Left renal cortex interstitium (tissue), 4 donors: Measurements from ENCODE around the gene CLCA1. TPM values are rescaled to one million over a fixed set of nuclear protein-coding genes. Genes with fewer than 3 reads are reported as not detected.

Experiments
- DNase-seq, 4 donors: peaks; one replicate each; pipeline ENCODE4 v3.0.0-alpha.2; 2013; ENCODE audit warnings: low read depth in 4 of 4, low spot score in 2 of 4, missing footprints in 1 of 4
- polyA plus RNA-seq, 4 donors: library from polyadenylated mRNA; unstranded; fragments of 120-200 nt; gene quantifications; one replicate each; pipeline ENCODE4 v1.2.1, GENCODE V29; 2013; ENCODE audit not compliant: insufficient read length in 4 of 4

Gene CLCA1, protein sequence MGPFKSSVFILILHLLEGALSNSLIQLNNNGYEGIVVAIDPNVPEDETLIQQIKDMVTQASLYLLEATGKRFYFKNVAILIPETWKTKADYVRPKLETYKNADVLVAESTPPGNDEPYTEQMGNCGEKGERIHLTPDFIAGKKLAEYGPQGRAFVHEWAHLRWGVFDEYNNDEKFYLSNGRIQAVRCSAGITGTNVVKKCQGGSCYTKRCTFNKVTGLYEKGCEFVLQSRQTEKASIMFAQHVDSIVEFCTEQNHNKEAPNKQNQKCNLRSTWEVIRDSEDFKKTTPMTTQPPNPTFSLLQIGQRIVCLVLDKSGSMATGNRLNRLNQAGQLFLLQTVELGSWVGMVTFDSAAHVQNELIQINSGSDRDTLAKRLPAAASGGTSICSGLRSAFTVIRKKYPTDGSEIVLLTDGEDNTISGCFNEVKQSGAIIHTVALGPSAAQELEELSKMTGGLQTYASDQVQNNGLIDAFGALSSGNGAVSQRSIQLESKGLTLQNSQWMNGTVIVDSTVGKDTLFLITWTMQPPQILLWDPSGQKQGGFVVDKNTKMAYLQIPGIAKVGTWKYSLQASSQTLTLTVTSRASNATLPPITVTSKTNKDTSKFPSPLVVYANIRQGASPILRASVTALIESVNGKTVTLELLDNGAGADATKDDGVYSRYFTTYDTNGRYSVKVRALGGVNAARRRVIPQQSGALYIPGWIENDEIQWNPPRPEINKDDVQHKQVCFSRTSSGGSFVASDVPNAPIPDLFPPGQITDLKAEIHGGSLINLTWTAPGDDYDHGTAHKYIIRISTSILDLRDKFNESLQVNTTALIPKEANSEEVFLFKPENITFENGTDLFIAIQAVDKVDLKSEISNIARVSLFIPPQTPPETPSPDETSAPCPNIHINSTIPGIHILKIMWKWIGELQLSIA
- under 1 TPM in 1 of 4 donors, not detected in 3; 0.07 TPM for polyA plus RNA-seq

- DNase-seq = no peak
These were observed at the start of gene CLCA1 for GRCh38 chr1:86468501-86468977. TSS of gene CLCA1 (plus strand) at chr1:86468927. CDS start at chr1:86468972, 45 bp downstream.

DNA sequence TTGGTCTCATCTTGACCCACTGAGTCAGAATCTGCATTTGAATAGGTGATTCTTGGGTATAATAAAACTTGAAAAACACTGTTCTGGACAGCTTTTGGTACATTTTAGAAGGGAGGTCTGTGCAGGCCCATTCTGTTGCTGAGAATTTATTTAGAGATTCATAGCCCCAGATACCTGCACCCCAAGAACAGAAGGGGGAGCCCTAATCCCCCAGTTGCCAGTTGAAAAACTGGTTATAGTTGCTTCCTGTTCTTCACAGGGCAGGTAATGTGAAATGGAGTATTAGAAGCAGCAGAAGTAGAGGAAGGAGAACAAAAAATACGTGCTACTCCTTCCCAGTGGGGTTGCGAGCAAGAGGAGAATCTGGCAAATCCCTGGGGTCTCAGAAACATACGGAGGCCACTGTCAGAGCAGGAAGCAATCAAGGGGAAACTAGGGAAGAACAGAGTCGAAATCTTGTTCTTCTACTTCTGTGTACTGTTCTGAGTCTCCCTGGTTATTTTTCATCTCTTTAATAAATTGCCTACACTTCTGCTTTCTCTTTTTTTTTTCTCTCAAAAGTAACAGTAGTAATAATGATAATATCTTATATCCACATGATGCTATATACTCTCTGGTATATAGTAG, 49.3 kb upstream of the CLCA1 start:
- no peak for DNase-seq

DNA sequence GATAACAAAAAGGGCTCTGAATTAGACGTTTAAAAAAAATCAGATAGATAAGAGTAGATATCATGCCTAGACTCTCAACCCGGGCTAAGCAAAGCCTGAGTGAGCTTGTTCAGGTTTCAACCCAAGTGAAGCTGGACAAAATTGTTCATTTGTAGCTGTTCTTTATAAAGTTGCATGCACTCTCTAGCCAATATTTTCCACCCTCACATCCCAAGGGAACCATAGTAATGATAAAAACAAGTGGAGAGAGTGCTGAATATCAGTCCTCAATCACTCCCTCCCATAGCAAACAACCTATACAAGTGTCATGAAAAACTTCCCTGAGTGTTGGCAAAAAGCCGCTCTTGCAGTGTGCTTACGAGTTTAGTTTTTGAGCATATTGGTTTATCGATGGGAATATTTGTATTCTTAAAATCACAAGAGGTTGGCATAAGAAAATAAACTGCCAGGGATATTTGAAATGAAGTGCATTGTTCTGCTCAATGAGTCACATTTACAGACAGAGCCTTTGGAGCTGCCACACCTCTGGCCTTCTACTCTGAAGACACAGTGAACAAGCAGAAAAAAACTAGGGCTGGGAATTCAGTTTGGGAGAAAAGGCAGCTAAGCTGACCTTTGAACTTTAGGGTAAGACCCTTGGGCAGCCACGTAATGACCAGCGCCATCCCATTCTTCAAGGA, 47.0 kb upstream of the CLCA1 start:
- no peak for DNase-seq

DNA sequence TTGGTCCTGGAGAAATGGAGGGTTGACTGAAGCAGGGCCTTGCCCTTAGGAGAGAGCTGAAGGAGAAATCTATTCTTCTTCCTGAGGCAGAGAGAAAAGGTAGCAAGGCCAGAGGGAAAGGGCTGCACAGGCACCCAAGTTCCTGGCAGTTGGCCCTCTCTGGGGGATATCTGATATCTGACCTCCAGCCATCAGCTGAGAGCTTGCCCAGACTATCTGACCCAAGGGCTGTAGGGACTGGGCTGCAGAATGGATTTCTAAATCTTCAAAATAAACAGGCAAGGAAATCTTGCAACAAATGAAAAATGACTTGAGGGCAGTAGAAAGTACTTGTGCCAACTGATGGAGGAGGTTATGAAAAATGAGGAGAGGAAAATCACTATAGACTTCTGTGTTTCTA, 45.3 kb upstream of the CLCA1 start:
- DNase-seq = no peak

DNA sequence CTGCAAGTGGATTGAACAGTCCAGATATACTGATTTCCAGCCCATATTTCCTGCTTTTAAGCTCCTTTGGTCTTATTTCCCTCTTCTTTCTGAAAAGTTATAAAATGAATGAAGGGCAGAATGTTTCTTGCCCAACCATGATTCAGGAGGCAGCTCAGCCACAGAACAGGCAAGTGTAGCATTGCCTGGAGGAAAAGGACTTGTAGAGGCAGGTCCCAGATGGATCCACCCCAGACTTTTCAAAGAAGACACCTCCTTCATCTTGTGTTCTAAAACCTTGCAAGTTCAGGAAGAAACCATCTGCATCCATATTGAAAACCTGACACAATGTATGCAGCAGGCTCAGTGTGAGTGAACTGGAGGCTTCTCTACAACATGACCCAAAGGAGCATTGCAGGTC, 44.9 kb upstream of the CLCA1 start, which contains the start of gene CLCA2:
TSS of gene CLCA2 (plus strand) at position 299 of the 400 bp plus-strand sequence. CDS start at position 376, 77 bp downstream.
- no peak for DNase-seq

DNA sequence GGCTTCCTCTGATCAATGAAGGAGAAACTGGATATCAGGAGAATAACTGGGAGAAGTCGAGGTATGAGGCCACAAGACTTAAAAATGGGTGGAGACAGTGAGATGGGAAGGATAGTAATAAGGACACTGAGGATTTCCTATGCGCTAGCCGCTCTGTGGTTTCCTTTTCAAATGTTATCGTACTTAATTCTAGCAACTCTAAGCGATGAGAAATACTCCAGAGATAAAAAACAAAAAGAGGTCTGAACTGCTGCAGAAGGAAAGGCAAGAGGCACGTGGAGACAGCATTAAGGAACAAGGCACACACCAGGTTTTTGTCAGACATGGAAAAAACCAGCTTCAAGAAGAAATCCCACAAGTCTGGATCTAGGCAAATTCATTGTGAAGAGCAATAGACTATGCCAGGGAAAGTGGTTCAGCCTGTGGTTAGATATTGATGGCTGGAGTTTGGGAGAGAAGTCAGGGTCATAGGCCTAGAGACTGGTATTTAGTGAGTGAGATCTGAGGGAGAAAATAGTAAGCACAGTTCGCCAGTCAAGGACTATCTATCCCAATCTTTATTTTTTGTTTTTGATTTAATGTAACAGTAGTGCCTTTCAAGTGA, 39.5 kb upstream of the CLCA1 start:
- DNase-seq = no peak

- DNase-seq = no peak
These were observed 38.9 kb upstream of the CLCA1 start for GRCh38 chr1:86429835-86430234.

- no peak for DNase-seq
These were observed 38.4 kb upstream of the CLCA1 start for GRCh38 chr1:86430376-86430775.

DNA sequence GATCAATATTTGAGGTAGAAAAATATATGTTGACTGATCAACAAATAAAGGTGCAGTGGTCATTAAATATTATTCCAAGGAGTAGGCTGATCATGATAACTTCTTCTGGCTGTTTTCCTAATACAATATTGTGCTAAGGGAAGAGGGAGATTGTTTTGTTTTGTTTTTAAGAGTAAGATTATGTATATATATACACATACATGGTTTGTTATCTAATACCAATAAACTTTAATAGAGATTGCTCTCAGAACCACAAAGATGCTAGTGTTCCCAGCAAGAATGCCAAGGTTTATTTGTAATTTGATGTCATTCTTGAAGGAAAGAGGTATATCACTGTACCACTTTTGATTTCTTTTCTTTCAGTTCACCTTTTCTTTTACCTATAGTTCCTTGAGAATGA, 34.7 kb upstream of the CLCA1 start:
- no peak for DNase-seq

GRCh38 chr1:86435327-86435726, 33.4 kb upstream of the CLCA1 start:
- DNase-seq = no peak

DNA sequence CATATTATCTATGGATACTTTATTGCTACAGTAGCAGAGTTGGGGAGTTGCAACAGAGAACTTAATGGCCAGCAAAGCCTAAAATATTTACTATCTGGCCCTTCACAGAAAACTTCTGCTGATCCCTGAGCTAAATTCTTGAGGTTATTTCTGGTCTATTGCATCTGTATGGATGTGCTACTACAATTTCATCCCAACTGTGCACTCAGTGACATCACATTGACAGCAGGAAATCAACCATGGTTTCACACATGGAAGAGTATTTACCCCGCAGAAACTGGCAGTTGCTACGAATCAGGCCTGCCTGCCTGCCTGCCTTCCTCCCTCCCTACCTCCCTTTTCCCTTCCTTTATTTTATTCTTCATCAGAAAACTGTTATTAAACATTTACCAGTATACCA, 32.7 kb upstream of the CLCA1 start:
- DNase-seq = no peak

DNA sequence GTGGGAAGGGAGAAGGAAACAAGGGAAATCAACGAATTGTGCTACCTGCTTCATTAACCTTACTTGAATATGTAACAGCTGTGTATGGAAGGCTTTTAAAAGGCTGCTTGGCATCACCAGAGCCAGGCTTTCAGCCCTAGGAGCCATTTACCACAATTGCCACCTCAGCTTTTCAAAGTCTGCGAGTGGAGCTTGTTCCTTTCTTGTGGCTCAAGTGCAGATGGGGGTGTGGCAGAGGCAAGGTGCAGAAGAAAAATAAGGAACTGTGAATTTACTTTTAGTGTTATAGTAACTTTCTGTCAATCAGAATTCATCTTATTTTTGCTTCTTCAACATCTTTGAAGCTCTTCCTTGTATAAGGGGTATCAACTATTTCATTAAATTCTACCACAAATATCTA, 27.1 kb upstream of the CLCA1 start:
- no peak for DNase-seq

DNA sequence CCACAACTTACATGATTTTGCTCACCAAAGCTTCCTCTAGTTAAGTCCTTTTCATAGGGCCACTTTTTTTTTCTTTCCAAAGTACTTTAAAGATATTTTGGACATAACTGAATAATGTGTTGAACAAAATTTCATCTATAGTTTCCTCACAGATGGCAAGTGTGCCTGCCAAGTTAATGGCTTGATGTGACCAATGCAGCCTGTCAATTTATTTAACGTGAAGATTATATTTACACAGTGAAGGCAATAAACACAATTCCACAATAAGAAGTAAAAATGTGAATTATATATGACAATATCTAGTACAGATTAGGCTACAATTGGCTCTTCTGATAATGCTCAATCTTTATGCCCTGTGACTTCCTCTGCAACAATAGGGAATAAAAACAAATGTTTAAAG, 26.7 kb upstream of the CLCA1 start:
- no peak for DNase-seq

DNA sequence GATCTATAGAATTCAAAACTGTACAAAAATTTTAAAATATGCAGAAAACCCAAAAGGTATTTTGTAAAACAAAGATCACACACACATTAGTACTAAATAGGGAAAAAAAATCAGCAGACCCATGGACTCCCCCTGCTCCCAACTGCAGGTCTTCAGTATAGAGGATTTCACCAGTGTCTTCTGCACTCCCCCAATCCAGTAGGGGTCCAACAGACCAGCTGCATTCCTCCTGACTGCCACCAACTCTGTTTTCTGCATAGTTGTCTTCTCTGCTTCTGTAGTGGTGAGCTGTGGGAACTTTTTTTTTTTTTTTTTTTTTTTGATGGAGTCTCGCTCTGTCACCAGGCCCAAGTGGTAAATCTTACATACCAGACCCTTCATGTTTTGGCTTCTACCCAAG, 22.8 kb upstream of the CLCA1 start:
- DNase-seq = no peak

DNA sequence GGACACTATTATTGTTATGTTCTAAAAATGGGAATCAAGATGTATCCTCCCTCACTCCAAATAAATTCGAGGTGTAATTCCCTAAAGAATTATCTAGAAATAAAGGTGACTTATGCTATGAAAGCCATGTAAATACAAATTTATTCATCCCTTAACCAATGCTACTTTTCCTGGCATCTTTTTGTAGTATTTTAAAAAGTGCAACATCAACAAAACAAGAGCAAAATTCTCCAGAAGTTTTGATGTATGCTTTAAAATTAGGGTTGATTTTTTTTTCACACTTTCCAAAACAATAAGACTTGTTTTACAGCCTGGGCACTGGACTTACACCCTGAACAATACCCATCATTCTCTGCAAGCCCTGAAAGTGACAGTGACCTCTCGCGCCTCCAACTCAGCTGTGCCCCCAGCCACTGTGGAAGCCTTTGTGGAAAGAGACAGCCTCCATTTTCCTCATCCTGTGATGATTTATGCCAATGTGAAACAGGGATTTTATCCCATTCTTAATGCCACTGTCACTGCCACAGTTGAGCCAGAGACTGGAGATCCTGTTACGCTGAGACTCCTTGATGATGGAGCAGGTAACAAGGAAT, 21.4 kb upstream of the CLCA1 start:
- DNase-seq = no peak

- DNase-seq = no peak
These were observed 20.1 kb upstream of the CLCA1 start for GRCh38 chr1:86448670-86449069.

DNA sequence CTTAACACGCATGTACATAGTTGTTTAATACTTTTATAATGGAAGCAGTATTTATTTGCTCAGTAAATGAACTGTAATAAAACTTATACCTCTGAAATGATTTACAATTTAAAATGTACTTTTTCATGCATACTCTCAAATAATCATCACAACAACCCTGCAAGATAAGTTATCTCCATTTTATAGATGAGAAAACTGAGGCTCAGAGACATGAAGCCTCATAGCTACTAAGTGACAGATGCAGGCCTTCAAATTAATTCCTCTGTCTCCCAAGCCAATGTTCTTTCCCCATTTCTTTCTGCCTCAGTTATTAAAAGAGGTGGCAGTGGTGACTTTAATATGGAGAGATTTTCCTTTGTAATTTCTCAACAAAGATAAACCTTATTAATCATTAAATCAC, 19.6 kb upstream of the CLCA1 start:
- DNase-seq = no peak

- DNase-seq = no peak
These were observed 17.9 kb upstream of the CLCA1 start for GRCh38 chr1:86450847-86451246.

DNA sequence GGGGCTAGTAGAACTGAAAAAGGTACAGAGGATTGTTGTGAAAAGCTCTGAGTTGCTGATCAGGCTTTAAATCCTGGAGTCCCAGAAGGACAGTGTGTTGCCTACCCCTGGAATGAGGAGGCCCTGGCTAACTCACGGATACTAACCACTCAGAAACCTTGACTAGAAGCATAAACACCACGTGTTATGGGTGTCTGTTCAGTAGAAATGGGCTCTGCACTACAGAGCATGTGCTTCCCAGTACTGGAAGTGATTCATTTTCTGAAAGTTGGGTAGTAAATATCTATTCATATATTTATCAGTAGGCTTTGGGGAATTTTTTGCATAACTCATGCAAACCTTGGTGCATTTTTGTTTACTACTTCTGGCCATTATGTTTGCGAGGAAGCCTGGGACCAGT, 15.1 kb upstream of the CLCA1 start:
- DNase-seq = no peak

DNA sequence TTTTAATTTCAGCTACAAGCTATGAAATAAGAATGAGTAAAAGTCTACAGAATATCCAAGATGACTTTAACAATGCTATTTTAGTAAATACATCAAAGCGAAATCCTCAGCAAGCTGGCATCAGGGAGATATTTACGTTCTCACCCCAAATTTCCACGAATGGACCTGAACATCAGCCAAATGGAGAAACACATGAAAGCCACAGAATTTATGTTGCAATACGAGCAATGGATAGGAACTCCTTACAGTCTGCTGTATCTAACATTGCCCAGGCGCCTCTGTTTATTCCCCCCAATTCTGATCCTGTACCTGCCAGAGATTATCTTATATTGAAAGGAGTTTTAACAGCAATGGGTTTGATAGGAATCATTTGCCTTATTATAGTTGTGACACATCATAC, 13.7 kb upstream of the CLCA1 start:
- no peak for DNase-seq
